Esophagus squamous epithelium (tissue), 4 donors: ENCODE data around the gene PRKCZ.

Experiments
- CTCF ChIP-seq, 6 experiments: fragments of 450-650 bp in 4 of 6; fragments of 200-600 bp in 2 of 6; sonication (generic) in 2 of 6; IDR thresholded peaks; one replicate each; pipeline ENCODE4 v1.5.1; 2016 to 2019; ENCODE audit warnings: antibody characterized with exemption in 6 of 6, mild to moderate bottlenecking in 4 of 6, moderate library complexity in 4 of 6
- POLR2A ChIP-seq, 4 donors: fragments of 450-650 bp; IDR thresholded peaks; one replicate each; pipeline ENCODE4 v1.6.1; 2017; ENCODE audit warnings: antibody characterized with exemption in 4 of 4, mild to moderate bottlenecking in 4 of 4, moderate library complexity in 3 of 4

- no peak for TF ChIP-seq CTCF (IDR thresholded peaks at IDR 0.05)
- no peak for TF ChIP-seq POLR2A (IDR thresholded peaks at IDR 0.05)
Measured at GRCh38 chr1:2090216-2090890, 40.1 kb downstream of the PRKCZ start.
